ENCODE results near the gene TRMT1.

The TRMT1 gene

DNA sequence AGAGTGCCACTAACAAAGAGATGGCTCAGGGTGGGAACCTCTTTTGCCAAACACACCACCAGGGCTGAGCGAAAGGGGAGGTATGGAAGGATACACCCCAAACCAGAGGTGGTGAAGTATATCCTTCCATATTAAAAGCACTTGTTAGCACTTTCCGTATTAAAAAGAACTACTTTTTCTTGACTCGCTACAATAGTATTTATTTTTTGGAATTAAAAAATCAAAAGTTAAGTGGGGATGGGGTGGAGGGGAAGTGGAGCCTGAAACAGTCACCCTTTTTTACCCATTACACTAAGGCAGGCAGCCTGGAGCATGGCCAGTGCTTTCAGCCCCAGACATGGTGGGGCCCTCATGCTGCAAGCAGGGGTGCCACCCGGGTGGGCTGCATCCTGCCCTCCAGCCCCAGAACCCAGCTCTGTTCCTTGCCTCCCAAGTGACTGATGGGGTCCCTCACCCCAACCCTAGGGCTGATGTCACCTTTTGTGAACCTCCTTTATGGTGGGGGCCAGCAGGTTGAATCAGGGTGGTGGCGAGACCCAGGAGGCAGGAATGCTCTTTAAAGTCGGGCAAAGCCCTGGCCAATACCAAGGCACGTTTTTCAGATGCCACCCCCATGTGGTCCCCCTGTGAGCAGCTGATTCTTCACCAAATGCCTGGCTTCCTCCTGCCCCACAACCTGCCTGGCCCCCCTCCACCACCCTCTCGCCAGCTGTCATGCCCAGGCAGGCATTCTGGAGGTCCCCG is 44.9 kb downstream of the TRMT1 start:
- no peak for DNase-seq (ENCODE audit: low read depth in 2 of 2)

DNA sequence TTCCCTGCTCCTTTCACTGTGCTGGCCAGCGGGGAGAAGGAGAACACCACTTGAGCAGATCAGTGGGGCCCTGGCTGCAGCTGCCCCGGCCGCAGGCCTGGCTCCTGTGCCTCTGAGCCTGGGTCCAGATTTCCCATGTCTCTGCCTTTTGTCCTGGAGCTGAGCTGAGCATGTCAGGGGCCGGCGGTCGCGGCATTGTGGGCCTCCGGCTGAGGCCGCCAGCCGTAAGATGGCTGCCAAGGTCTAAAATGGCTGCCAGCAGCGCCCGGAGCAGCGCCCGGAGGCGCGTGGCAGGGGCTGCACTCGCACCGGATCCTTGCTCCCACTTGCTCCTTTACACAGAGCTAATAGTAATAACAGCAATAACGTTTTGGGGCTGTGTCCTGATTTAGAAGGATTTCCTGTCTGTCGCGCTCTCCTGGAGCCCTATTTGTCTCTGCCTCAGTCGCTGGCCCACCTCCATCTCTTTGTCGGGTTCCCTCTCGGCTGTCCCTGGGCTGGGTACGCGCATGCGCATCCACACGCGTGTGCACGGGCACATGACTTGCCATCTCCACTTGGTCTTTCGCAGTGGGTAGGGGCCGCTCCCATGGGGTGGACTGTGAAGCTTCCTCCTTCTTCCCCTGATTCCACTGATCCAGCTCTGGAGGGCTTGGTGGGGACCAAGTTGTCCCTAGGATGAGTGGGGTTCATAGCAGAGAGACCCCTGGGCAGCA is 46.0 kb downstream of the TRMT1 start:
- DNase-seq (ENCODE audit: low read depth in 2 of 2): no peak

DNA sequence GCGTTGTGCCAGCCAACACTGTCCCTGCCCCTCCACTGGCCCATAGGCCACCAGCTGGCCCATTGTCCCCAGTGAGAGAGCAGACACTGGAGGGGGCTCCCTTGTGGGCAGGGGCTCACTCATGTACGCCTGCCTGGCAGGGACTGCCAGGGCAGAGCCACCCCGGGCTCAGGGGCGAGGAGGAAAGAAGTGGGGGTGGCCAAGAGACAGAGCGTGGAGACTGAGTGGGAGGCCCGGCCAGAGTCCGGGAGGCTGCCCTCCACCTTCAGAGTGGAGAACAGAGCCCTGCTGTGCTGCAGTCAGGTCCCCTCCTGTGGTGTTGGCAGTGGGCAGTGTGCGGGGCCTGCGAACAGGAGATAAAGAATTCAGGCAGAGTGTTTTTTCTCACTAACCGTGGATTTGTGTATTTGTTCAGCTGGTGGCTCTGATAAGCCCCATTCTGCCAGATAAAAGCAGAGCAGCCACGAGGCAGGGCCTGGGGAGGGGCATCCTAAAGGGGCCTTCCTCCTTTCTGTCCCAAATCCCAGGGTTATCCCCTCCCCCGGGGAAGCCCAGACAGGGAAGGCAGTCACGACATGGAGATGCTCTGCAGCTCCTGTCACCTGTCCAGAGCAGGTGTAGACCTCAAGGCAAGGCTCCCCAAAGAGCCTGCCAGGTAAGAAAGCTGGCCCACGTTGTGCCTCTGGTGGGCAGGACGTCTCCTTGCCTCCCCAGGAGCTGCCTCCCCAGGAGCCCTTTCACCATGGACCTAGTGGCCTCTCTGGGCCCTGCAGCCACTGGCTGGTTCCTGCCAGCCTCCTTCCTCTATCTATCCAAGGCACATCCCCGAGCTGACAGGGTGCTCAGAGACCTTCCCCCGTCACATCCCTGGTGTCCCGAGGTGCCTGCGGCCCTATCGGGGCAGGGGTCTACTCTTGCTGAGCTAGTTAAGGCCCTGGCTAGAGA is 46.9 kb downstream of the TRMT1 start:
- no peak for DNase-seq (ENCODE audit: low read depth in 2 of 2)

DNA sequence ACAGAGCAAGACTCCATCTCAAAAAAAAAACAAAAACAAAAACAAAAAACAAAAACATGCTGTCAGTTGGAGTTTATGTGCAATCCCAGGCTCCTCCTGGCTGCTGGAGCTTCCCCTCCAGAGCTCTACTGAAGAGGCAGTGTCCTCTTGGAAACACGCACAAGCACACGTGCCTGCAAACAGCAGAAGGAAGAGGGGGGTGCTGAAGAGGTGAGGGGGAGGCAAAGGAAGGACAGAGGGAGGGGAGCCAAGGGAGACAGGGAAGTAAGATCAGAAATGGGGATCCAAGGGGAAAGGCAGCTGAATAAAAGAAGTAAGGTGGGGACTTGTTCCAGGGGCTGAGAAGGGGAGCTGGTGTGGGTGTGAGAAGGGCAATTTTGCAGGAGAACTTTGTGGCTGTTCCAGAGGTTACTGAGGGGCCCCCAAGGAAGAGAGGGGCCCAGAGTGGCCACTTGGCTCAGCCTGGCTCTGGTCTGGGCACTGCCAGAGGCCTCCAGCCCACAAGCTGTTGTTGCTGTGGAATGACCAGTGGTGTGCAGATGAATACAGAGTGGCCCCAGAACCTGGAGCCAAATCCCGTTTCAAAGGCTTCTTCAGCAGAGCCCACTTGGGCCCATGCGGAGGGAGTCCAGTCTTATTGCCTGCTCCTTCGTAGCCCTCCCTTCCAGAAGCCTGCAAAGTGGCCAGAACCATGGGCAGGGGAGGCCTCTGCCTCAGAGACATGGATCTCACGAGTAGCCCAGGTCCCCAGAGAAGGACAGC is 48.3 kb downstream of the TRMT1 start:
- DNase-seq (ENCODE audit: low read depth in 2 of 2): no peak

DNA sequence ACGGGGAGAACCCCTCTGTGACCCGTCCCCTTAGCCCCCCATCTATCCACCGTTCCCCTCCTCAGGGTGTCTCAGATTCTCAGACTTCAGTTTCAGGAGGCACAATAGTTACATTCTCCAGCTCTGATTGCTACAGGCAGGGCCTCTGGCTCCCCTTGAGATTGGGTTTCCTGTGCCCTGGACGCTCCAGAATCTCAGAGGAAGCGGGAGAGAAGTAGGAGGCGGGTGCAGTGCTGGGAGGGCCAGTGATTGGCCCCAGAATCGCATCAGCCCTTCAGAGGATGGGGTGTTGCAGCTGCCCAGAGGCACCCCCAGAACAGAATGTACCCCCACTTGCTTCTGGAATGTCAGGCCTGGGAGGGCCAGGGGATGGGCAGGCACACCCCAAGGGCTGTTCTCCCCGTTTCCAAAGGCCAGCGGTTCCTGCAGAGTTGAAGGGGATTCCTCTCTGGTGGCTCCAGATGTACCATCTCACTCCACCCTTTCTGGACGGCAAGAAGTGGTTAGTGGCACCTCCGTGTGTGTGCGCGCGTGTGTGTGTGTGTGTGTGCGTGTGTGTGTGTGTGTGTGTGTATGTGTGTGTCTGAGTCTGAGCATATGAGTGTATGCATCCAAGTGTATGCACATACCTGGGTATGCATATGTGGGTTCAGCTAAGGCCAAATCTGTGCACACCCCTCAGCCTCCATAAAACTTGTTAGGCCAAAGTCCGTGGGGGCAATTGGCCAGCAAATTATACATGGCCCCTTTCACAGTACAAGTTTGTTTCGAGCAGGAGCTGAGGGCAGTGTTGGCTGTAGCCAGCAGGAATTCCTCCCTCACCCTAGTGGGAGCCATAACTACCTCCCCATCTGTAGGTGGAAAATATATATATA is 49.4 kb downstream of the TRMT1 start:
- no peak for DNase-seq (ENCODE audit: low read depth in 2 of 2)

GRCh38 chr19:13066226-13066625 is 50.3 kb downstream of the TRMT1 start:
- DNase-seq (ENCODE audit: low read depth in 2 of 2): no peak

- DNase-seq (ENCODE audit: low read depth in 2 of 2): no peak
Measured at GRCh38 chr19:13064092-13064489, 52.4 kb downstream of the TRMT1 start.

DNA sequence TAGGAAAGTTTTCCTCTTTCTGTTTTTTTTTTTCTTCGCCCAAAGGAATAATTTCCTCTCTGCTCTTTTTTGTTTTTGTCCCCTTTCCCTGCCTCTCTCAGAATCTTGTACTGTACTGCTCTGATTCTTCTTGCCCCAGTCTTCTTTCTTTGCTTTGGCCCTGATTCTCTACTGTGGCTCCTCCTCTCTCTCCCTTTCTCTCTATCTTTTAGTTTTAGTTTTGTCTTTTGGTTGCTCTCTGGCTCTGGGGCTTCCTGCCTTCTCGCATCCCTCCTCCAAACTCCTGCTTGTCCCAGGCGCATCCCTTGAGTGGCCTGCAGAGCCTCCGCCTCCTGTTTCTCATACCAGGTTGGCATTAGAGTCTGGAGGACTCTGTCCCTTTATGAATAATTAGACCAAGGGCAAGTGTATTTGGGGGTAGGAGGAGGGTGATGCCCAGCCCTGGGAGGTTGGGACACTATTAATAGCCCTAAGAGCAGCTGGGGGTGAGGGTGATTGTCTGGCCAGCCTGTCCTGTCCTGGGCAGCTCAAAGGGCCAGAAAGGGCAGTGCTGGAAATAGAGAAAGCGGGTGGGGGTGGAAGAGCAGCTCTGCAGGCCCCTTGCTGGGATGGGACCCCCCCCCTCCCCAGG is 53.0 kb downstream of the TRMT1 start:
- DNase-seq (ENCODE audit: low read depth in 2 of 2): no peak

DNA sequence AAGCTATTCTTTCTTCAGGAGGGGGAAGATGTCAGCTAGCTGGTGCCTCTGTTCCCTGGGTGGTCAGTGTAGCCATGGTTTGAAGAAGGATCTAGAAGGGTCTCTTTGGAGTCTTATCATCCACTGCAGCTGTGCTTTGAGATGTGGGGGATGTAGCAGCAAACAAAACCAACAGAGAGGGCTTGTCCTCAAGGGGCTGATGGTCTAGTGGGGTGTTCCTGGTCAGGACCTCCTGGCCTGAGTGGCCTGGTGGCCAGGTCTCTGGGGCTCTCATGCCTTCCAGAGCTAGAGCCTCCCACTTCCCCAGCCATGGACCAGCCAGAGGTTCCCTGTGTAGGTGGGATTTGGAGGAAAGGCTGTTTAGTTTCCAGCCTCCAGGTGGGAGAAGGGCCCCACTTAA is 54.2 kb downstream of the TRMT1 start:
- DNase-seq (ENCODE audit: low read depth in 2 of 2): no peak

GRCh38 chr19:13060964-13061927 is 55.3 kb downstream of the TRMT1 start:
- DNase-seq (ENCODE audit: low read depth in 2 of 2): peak; percentile 62 to 64

GRCh38 chr19:13060233-13060963 is 56.1 kb downstream of the TRMT1 start:
- DNase-seq (ENCODE audit: low read depth in 2 of 2): no peak

GRCh38 chr19:13058951-13059660 is 57.4 kb downstream of the TRMT1 start:
- DNase-seq (ENCODE audit: low read depth in 2 of 2): no peak

DNA sequence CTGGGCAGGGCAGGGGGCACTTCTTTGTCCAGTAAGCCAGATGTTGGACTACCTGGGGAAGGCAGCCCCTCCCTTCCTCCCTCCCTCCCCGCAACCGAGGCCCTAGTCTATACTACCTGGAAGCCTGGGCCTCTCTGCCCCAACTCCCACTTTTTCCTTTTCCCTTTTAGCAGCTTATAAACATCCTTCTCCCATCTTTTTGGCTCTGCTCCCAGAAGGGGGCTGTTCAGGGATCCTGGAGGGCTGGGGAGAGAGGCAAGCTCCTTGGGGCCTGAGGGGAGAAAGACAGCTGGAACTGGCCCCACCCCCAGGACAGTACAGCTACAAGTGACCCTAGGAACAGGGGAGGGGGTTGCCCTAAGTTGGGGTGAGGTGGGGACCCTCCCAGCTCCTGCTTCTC is 58.8 kb downstream of the TRMT1 start:
- DNase-seq (ENCODE audit: low read depth in 2 of 2): no peak

GRCh38 chr19:13057147-13057572 is 59.4 kb downstream of the TRMT1 start:
- DNase-seq (ENCODE audit: low read depth in 2 of 2): no peak

GRCh38 chr19:13056052-13056660 is 60.4 kb downstream of the TRMT1 start:
- DNase-seq (ENCODE audit: low read depth in 2 of 2): no peak

DNA sequence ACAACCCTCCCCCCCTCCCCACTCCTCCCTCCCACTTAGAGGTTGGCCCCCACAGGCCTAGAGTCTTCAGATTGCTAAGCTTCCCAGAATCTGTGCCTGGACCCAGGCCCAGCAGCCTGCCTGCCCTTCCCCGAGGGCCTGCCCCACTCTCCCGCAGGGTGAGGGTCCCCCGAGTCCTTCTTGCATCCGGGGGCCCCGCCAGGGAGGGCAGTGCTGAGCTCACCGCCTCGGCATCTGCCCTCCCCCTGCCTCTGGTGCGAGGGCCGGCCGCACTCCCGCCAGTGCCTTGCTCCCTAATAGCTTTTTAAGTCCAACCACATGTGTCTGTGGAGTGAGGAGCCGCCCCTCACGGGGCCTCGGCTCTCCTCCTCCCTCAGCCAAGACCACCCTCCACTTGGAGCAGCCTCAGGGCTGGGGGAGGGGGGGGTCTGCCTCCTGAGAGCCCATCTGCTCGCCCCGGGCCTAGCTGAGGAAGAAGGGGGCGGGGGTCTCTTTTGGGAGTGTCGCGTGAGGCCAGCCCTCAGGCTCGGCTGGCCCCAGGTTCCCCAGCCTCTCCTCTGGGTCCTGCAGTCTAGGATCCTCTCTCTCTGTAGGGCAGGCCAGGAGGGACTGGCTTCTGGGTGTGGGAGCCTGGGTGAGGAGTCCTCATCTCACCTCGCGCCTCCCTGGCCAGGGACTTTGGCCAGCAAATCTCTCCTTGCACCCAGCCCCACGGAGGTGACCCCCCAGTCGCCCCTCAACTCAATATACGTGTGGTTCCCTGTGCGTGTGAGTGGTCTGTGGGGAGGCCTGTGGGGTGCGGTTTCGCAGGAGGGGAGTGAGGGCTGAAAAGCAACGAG is 61.1 kb downstream of the TRMT1 start:
- DNase-seq (ENCODE audit: low read depth in 2 of 2): no peak
